ENCODE data around the gene ARHGAP8. TPM values are rescaled to one million over a fixed set of nuclear protein-coding genes. Genes with fewer than 3 reads are reported as not detected.

ARHGAP8 gene
- total and polyA plus RNA-seq, 2 of the 13 experiments (the other 11 are each of a cell fraction or from before 2014, with no cell fraction given), result 0.07 TPM; not detected in 1

DNA sequence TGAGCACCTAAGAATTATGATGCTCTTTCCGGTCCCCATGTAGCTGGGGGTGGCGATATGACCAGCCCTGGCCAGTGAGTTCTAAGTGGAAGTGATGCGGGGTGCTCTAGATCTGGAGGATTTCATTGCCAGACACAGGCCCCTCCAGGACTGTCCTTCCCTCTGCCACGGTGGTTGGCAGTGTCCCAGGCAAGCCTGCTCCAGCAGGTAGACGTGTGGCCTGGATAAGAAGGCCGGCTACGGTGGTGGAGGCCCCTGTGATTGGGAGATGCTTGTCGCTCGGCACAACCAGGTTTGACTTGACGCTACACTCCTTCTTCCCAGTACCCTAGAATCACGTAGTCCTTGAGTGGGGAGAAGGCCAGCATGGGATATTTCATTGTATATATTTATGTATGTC, 9.1 kb upstream of the ARHGAP8 start:
- no peak overlapping the region for H3K9ac ChIP-seq (ENCODE audit: insufficient read depth, low read depth, low read length)
- peaks cover 39% of the 10 kb centered on the region for H3K4me1 ChIP-seq (ENCODE audit: insufficient read depth, low read length)
- no peak overlapping the region for H3K4me3 ChIP-seq (replicated peaks in 1 of 3; ENCODE audit: insufficient read depth in 1 of 3, low read depth in 2 of 3, low read length in 3 of 3)
- H4K20me1 ChIP-seq (ENCODE audit: insufficient read depth, low read length), result 0 out of 2 replicates have a peak, but pooled peaks cover under 1% of the 10 kb centered on the region
- no peak overlapping the region for H3K4me2 ChIP-seq (ENCODE audit: low read depth, low read length)
- 57% methylated on average over 6 of the region's 11 CpGs for WGBS (ENCODE audit: low lambda C conversion rate)
- no peaks in the 10 kb centered on the region for H3K79me2 ChIP-seq (ENCODE audit: insufficient read depth, low read length)
- in situ Hi-C loops (cut with HindIII; ENCODE audit: extremely low pct_ligation_motif_present, low pct_unique_long_range_greater_than_20kb), result no loop called here
- no peaks in the 10 kb centered on the region for H3K36me3 ChIP-seq (replicated peaks in 1 of 2; ENCODE audit: control insufficient read depth in 1 of 2, insufficient read depth in 2 of 2, low read length in 2 of 2)
- H3K9me3 ChIP-seq (ENCODE audit: low read length), result no peaks in the 10 kb centered on the region
- DNase-seq (ENCODE audit: low spot score) (no peak), FAIRE-seq (no peak), ATAC-seq (no peak; the same call in 2 of the 3 replicates)
- H2AFZ ChIP-seq (ENCODE audit: low read length), result no peak overlapping the region
- ChIA-PET POLR2A (no interaction called here), CTCF (ENCODE audit: low intra/inter-chr PET ratio, low total read pairs) (no interaction called here)
- BruUV-seq (replicated peaks), result no TSS peak
- H3K27me3 ChIP-seq (ENCODE audit: control insufficient read depth in 1 of 2, insufficient read depth in 2 of 2, low read length in 2 of 2), result peaks cover 0 to 6% of the 10 kb centered on the region in 2 experiments; a peak in 2 of 5 replicates
- TF ChIP-seq PITX1 (CRISPR knock-in tag; IDR thresholded peaks at IDR 0.05) (no peak), JUND (CRISPR knock-in tag; IDR thresholded peaks at IDR 0.05) (no peak), SUZ12 (IDR thresholded peaks at IDR 0.05; ENCODE audit: low read depth, low read length) (no peak), NR2F6 (IDR thresholded peaks at IDR 0.05) (no peak), NR2F6 (CRISPR knock-in tag; IDR thresholded peaks at IDR 0.05) (no peak), TEAD2 (CRISPR knock-in tag; IDR thresholded peaks at IDR 0.05) (no peak), HDAC1 (CRISPR knock-in tag; IDR thresholded peaks at IDR 0.05) (no peak), POLR2AphosphoS5 (IDR thresholded peaks at IDR 0.05; ENCODE audit: low read depth, low read length) (no peak)
- TF ChIP-seq, protein P1, sequence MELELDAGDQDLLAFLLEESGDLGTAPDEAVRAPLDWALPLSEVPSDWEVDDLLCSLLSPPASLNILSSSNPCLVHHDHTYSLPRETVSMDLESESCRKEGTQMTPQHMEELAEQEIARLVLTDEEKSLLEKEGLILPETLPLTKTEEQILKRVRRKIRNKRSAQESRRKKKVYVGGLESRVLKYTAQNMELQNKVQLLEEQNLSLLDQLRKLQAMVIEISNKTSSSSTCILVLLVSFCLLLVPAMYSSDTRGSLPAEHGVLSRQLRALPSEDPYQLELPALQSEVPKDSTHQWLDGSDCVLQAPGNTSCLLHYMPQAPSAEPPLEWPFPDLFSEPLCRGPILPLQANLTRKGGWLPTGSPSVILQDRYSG (CRISPR knock-in tag; IDR thresholded peaks at IDR 0.05), result no peak
- TF ChIP-seq, protein P2, sequence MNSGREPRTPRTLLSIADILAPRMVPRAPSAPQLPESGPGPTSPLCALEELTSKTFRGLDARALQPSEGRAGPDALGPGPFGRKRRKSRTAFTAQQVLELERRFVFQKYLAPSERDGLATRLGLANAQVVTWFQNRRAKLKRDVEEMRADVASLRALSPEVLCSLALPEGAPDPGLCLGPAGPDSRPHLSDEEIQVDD (CRISPR knock-in tag; IDR thresholded peaks at IDR 0.05; ENCODE audit: borderline replicate concordance), result no peak
- TF ChIP-seq, protein P3, sequence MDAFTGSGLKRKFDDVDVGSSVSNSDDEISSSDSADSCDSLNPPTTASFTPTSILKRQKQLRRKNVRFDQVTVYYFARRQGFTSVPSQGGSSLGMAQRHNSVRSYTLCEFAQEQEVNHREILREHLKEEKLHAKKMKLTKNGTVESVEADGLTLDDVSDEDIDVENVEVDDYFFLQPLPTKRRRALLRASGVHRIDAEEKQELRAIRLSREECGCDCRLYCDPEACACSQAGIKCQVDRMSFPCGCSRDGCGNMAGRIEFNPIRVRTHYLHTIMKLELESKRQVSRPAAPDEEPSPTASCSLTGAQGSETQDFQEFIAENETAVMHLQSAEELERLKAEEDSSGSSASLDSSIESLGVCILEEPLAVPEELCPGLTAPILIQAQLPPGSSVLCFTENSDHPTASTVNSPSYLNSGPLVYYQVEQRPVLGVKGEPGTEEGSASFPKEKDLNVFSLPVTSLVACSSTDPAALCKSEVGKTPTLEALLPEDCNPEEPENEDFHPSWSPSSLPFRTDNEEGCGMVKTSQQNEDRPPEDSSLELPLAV (CRISPR knock-in tag; conservative IDR thresholded peaks at IDR 0.05; ENCODE audit: low read depth), result no peak
- TF ChIP-seq, protein P4, sequence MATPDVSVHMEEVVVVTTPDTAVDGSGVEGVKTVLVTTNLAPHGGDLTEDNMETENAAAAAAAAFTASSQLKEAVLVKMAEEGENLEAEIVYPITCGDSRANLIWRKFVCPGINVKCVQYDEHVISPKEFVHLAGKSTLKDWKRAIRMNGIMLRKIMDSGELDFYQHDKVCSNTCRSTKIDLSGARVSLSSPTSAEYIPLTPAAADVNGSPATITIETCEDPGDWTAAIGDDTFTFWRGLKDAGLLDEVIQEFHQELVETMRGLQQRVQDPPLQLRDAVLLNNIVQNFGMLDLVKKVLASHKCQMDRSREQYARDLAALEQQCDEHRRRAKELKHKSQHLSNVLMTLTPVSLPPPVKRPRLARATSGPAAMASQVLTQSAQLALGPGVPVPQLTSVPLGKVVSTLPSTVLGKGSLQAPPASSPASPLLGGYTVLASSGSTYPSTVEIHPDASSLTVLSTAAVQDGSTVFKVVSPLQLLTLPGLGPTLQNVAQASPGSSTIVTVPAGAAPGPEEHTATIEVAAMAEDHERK (CRISPR knock-in tag; IDR thresholded peaks at IDR 0.05; ENCODE audit: low read depth), result no peak
- TF ChIP-seq, protein P5, sequence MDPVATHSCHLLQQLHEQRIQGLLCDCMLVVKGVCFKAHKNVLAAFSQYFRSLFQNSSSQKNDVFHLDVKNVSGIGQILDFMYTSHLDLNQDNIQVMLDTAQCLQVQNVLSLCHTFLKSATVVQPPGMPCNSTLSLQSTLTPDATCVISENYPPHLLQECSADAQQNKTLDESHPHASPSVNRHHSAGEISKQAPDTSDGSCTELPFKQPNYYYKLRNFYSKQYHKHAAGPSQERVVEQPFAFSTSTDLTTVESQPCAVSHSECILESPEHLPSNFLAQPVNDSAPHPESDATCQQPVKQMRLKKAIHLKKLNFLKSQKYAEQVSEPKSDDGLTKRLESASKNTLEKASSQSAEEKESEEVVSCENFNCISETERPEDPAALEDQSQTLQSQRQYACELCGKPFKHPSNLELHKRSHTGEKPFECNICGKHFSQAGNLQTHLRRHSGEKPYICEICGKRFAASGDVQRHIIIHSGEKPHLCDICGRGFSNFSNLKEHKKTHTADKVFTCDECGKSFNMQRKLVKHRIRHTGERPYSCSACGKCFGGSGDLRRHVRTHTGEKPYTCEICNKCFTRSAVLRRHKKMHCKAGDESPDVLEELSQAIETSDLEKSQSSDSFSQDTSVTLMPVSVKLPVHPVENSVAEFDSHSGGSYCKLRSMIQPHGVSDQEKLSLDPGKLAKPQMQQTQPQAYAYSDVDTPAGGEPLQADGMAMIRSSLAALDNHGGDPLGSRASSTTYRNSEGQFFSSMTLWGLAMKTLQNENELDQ (CRISPR knock-in tag; IDR thresholded peaks at IDR 0.05; ENCODE audit: borderline replicate concordance), result no peak
- no peak overlapping the region for H3K27ac ChIP-seq (ENCODE audit: extremely low read length, insufficient read depth, low read length)
- intact Hi-C loops (cut with micrococcal nuclease; ENCODE audit: unreplicated experiment), result loop anchor here (5.0 kb wide), 1 partner anchor 366 kb away; no protein-coding TSS in a partner anchor
